ENCODE data around the gene ADAMTSL3. TPM values are rescaled to one million over a fixed set of nuclear protein-coding genes. Genes with fewer than 3 reads are reported as not detected.

ADAMTSL3 gene
- total RNA-seq, 1 experiment from 2014 or later, result 1.8 TPM

DNA sequence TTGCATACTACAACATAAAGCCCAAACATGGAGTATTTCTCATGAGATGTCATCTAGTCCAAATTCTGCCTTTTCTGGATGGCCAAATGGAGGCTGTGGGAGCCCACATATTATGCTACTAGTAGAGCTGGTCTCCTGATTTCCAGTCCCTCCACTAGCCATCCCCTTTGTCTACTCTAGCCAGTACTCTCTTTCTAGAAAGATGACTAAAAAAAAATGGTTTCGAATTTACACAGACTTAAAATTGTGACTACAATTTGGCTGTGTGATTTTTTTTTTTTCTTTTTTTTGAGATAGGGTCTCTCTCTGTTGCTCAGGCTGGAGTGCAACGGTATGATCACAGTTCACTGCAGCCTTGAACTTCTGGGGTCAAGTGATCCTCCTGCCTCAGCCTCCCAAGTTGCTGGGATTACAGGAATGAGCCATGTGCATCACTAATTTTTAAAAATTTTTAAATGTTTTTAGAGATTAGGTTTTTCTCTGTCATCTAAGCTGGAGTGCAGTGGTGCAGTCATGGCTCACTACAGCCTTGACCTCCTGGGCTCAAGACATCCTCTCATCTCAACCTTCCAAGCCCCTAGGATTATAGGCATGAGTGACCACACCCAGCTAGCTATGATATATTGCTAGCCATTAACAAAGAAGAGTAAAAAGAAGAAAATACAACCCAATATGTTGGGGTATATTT is 273.9 kb downstream of the ADAMTSL3 start:
- Mint-ChIP-seq H3K27ac (no peak overlapping the region), H3K4me1 (peaks cover 8% of the 10 kb centered on the region; the same call in 1 of the 2 replicates), H3K9me3 (peaks cover 7% of the 10 kb centered on the region), H3K4me3 (no peak overlapping the region), H3K36me3 (peaks cover under 1% of the 10 kb centered on the region), H3K27me3 (ENCODE audit: low read depth) (no peaks in the 10 kb centered on the region)
- ChIA-PET CTCF (no interaction called here), POLR2A (no interaction called here)
- DNase-seq (ENCODE audit: low spot score) (no peak), ATAC-seq (no peak)
- TF ChIP-seq IRF2 (CRISPR knock-in tag; IDR thresholded peaks at IDR 0.05; ENCODE audit: borderline replicate concordance, low read depth), result no peak
- TF ChIP-seq, protein P1, sequence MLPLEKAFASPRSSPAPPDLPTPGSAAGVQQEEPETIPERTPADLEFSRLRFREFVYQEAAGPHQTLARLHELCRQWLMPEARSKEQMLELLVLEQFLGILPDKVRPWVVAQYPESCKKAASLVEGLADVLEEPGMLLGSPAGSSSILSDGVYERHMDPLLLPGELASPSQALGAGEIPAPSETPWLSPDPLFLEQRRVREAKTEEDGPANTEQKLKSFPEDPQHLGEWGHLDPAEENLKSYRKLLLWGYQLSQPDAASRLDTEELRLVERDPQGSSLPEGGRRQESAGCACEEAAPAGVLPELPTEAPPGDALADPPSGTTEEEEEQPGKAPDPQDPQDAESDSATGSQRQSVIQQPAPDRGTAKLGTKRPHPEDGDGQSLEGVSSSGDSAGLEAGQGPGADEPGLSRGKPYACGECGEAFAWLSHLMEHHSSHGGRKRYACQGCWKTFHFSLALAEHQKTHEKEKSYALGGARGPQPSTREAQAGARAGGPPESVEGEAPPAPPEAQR (CRISPR knock-in tag; IDR thresholded peaks at IDR 0.05), result no peak
- no peak for TF ChIP-seq FOXK1 (CRISPR knock-in tag; IDR thresholded peaks at IDR 0.05)
- TF ChIP-seq ZNF416 (CRISPR knock-in tag; IDR thresholded peaks at IDR 0.05), result no peak
- TF ChIP-seq, protein P2, sequence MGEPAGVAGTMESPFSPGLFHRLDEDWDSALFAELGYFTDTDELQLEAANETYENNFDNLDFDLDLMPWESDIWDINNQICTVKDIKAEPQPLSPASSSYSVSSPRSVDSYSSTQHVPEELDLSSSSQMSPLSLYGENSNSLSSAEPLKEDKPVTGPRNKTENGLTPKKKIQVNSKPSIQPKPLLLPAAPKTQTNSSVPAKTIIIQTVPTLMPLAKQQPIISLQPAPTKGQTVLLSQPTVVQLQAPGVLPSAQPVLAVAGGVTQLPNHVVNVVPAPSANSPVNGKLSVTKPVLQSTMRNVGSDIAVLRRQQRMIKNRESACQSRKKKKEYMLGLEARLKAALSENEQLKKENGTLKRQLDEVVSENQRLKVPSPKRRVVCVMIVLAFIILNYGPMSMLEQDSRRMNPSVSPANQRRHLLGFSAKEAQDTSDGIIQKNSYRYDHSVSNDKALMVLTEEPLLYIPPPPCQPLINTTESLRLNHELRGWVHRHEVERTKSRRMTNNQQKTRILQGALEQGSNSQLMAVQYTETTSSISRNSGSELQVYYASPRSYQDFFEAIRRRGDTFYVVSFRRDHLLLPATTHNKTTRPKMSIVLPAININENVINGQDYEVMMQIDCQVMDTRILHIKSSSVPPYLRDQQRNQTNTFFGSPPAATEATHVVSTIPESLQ (CRISPR knock-in tag; IDR thresholded peaks at IDR 0.05), result no peak
- no peak for TF ChIP-seq JAZF1 (CRISPR knock-in tag; IDR thresholded peaks at IDR 0.05)
- TF ChIP-seq NR3C1 (CRISPR knock-in tag; conservative IDR thresholded peaks at IDR 0.05; ENCODE audit: low read depth), result no peak
- TF ChIP-seq NR1H2 (CRISPR knock-in tag; IDR thresholded peaks at IDR 0.05), result no peak
- TF ChIP-seq NR2C2 (CRISPR knock-in tag; IDR thresholded peaks at IDR 0.05), result no peak
- no peak for TF ChIP-seq TCF7 (CRISPR knock-in tag; IDR thresholded peaks at IDR 0.05; ENCODE audit: low read depth)
- TF ChIP-seq, protein P3, sequence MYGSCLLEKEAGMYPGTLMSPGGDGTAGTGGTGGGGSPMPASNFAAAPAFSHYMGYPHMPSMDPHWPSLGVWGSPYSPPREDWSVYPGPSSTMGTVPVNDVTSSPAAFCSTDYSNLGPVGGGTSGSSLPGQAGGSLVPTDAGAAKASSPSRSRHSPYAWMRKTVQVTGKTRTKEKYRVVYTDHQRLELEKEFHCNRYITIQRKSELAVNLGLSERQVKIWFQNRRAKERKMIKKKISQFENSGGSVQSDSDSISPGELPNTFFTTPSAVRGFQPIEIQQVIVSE (CRISPR knock-in tag; IDR thresholded peaks at IDR 0.05; ENCODE audit: borderline replicate concordance), result no peak
- no peak for TF ChIP-seq NFATC4 (CRISPR knock-in tag; IDR thresholded peaks at IDR 0.05)
- TF ChIP-seq, protein P4, sequence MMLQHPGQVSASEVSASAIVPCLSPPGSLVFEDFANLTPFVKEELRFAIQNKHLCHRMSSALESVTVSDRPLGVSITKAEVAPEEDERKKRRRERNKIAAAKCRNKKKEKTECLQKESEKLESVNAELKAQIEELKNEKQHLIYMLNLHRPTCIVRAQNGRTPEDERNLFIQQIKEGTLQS (CRISPR knock-in tag; conservative IDR thresholded peaks at IDR 0.05), result no peak
- TF ChIP-seq, protein P5, sequence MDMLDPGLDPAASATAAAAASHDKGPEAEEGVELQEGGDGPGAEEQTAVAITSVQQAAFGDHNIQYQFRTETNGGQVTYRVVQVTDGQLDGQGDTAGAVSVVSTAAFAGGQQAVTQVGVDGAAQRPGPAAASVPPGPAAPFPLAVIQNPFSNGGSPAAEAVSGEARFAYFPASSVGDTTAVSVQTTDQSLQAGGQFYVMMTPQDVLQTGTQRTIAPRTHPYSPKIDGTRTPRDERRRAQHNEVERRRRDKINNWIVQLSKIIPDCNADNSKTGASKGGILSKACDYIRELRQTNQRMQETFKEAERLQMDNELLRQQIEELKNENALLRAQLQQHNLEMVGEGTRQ (CRISPR knock-in tag; IDR thresholded peaks at IDR 0.05), result no peak

DNA sequence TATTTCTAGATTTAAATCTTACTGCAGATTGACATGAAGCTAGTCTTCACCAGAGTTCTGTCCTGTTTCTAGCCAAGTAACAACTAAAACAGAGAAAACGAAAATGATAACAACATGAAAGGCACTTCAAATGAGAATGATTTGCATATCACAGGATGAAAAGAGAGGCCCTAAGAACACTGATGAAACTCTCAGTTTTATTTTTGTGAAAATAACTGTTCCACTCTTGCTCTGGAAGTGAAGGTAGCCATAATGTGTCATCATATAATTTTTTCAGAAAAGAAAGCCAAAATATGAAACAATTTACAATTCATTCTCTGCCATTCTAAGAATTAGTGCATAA is 274.4 kb downstream of the ADAMTSL3 start:
- H3K27me3 Mint-ChIP-seq (ENCODE audit: low read depth), result no peaks in the 10 kb centered on the region
- peaks cover 12% of the 10 kb centered on the region for H3K9me3 Mint-ChIP-seq
- CTCF ChIA-PET, result no interaction called here
- ATAC-seq (no peak), DNase-seq (ENCODE audit: low spot score) (no peak)
- H3K27ac Mint-ChIP-seq, result no peak overlapping the region
- peaks cover 6% of the 10 kb centered on the region for H3K36me3 Mint-ChIP-seq
- H3K4me1 Mint-ChIP-seq, result peaks cover 8% of the 10 kb centered on the region; the same call in 1 of the 2 replicates
- POLR2A ChIA-PET, result no interaction called here
- H3K4me3 Mint-ChIP-seq, result no peak overlapping the region
- TF ChIP-seq, protein P6, sequence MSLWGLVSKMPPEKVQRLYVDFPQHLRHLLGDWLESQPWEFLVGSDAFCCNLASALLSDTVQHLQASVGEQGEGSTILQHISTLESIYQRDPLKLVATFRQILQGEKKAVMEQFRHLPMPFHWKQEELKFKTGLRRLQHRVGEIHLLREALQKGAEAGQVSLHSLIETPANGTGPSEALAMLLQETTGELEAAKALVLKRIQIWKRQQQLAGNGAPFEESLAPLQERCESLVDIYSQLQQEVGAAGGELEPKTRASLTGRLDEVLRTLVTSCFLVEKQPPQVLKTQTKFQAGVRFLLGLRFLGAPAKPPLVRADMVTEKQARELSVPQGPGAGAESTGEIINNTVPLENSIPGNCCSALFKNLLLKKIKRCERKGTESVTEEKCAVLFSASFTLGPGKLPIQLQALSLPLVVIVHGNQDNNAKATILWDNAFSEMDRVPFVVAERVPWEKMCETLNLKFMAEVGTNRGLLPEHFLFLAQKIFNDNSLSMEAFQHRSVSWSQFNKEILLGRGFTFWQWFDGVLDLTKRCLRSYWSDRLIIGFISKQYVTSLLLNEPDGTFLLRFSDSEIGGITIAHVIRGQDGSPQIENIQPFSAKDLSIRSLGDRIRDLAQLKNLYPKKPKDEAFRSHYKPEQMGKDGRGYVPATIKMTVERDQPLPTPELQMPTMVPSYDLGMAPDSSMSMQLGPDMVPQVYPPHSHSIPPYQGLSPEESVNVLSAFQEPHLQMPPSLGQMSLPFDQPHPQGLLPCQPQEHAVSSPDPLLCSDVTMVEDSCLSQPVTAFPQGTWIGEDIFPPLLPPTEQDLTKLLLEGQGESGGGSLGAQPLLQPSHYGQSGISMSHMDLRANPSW (CRISPR knock-in tag; conservative IDR thresholded peaks at IDR 0.05; ENCODE audit: low read depth), result no peak
- TF ChIP-seq, protein P7, sequence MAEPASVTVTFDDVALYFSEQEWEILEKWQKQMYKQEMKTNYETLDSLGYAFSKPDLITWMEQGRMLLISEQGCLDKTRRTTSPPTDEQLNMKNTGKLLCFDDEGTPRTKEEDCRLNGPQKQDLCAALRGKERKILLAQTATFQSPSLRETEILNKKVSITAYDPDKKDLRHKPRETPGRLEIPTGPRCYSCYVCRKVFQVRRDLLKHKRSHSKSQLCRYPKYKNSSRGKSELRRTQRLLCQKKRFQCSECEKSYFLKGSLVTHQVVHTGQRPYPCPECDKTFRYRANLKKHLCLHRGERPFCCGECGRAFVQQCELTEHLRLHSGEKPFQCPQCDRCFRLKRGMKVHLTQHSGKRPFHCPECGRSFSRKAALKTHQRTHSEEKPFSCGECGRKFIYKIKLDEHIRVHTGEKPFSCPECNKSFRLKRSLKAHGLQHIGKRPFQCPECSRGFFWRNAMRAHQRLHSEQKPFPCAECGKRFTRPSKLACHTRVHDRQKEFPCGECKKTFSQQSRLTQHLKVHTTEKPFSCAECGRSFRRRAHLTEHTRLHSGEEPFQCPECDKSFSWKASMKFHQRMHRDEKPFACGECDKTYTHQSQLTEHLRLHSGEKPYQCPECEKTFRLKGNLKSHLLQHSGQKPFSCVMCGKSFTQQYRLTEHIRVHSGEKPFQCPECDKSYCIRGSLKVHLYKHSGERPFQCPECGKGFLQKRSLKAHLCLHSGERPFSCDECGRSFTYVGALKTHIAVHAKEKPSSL (CRISPR knock-in tag; conservative IDR thresholded peaks at IDR 0.05), result no peak
- TF ChIP-seq, protein P8, sequence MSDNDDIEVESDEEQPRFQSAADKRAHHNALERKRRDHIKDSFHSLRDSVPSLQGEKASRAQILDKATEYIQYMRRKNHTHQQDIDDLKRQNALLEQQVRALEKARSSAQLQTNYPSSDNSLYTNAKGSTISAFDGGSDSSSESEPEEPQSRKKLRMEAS (CRISPR knock-in tag; IDR thresholded peaks at IDR 0.05), result no peak
- TF ChIP-seq MYBL2 (CRISPR knock-in tag; IDR thresholded peaks at IDR 0.05) (no peak), CREM (CRISPR knock-in tag; IDR thresholded peaks at IDR 0.05) (no peak), ZNF219 (CRISPR knock-in tag; IDR thresholded peaks at IDR 0.05; ENCODE audit: borderline replicate concordance) (no peak)
- TF ChIP-seq, protein P9, sequence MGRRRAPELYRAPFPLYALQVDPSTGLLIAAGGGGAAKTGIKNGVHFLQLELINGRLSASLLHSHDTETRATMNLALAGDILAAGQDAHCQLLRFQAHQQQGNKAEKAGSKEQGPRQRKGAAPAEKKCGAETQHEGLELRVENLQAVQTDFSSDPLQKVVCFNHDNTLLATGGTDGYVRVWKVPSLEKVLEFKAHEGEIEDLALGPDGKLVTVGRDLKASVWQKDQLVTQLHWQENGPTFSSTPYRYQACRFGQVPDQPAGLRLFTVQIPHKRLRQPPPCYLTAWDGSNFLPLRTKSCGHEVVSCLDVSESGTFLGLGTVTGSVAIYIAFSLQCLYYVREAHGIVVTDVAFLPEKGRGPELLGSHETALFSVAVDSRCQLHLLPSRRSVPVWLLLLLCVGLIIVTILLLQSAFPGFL (CRISPR knock-in tag; IDR thresholded peaks at IDR 0.05; ENCODE audit: borderline replicate concordance), result no peak
